Colon (tissue), 2 donors: ENCODE measurements around the gene CHRM4.

Source experiments
- FAIRE-seq: peaks from 2 replicates; lab custom pipeline; 2012; peaks lifted over from hg19 to GRCh38; lab: Jason Lieb, UNC
- donor health status: control.
- donor health status: control.

Gene CHRM4

GRCh38 chr11:46347637-46348311 is 43.8 kb downstream of the CHRM4 start:
- FAIRE-seq: no peak

GRCh38 chr11:46346886-46347636 is 44.5 kb downstream of the CHRM4 start, which contains the start of gene DGKZ:
Gene DGKZ (plus strand): TSS chr11:46347463. CDS start chr11:46347660, 197 bp downstream.
- FAIRE-seq: no peak

GRCh38 chr11:46345881-46346484 is 45.6 kb downstream of the CHRM4 start:
- FAIRE-seq: no peak

- no peak for FAIRE-seq
Observed at GRCh38 chr11:46345131-46345597, 46.4 kb downstream of the CHRM4 start.

- no peak for FAIRE-seq
Observed at GRCh38 chr11:46343520-46343919, 48.1 kb downstream of the CHRM4 start.

- no peak for FAIRE-seq
Observed at GRCh38 chr11:46342239-46342638, 49.3 kb downstream of the CHRM4 start.

- no peak for FAIRE-seq
Observed at GRCh38 chr11:46341454-46341853, 50.1 kb downstream of the CHRM4 start.

- no peak for FAIRE-seq
Observed at GRCh38 chr11:46339816-46340215, 51.8 kb downstream of the CHRM4 start.

- no peak for FAIRE-seq
Observed at GRCh38 chr11:46338988-46339666, 52.4 kb downstream of the CHRM4 start.

- FAIRE-seq: no peak
Observed at GRCh38 chr11:46338636-46338987, 53.0 kb downstream of the CHRM4 start.

- FAIRE-seq: no peak
Observed at GRCh38 chr11:46337626-46338345, 53.8 kb downstream of the CHRM4 start.

GRCh38 chr11:46336563-46337180 is 54.9 kb downstream of the CHRM4 start:
- FAIRE-seq: no peak

GRCh38 chr11:46335890-46336562 is 55.5 kb downstream of the CHRM4 start:
- no peak for FAIRE-seq

GRCh38 chr11:46335271-46335670 is 56.3 kb downstream of the CHRM4 start:
- FAIRE-seq: no peak

GRCh38 chr11:46334211-46334610 is 57.4 kb downstream of the CHRM4 start:
- no peak for FAIRE-seq
